ENCODE data around the gene DNLZ.

Gene DNLZ

DNA sequence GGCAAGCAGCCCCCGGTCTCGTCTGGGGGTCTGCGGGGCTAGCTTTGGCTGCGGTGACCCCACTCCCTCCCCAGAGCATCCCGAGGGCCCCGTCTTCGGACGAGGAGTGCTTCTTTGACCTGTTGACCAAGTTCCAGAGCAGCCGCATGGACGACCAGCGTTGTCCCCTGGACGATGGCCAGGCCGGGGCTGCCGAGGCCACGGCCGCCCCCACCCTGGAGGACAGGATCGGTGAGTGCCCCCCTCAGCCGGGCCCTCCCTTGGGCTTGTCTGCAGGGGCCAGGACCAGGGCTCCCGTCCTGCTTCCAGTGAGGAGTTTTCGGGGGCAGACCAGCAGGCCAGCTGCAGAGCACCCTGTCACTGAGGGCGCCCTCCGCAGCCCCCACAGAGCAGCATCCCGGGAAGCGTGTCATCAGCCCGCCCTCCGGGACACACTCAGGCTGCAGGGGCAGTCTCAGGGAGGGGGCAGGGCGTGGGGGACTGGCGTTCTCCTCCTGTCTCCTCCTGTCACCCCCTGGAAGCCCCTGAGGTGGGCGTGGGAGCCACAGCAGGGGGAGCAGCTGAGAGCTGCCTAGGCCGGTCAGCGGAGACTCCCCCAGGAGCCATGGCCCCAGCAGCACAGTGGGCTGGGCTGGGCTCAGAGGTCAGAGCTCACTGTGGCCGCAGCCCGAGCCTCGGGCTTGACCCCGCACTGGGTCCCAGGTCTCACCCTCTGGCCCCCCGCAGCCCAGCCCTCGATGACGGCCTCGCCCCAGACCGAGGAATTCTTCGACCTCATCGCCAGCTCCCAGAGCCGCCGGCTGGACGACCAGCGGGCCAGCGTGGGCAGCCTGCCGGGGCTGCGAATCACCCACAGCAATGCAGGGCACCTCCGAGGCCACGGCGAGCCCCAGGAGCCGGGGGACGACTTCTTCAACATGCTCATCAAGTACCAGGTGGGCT is 7.7 kb downstream of the DNLZ start:
- Histone ChIP-seq H3F3A (ENCODE audit: control insufficient read depth, insufficient read depth) (no peaks in the 10 kb centered on the region), H3K27me3 (ENCODE audit: control insufficient read depth, low read length) (peaks cover 23% of the 10 kb centered on the region), H3K79me2 (ENCODE audit: control insufficient read depth, low read length) (no peaks in the 10 kb centered on the region), H4K20me1 (ENCODE audit: control insufficient read depth, insufficient read depth, low read depth, low read length) (no peaks in the 10 kb centered on the region), H3K4me1 (ENCODE audit: control insufficient read depth, low read length) (no peaks in the 10 kb centered on the region), H3K27ac (ENCODE audit: low read depth, low read length) (no peak overlapping the region), H3K9me2 (replicated peaks; ENCODE audit: control insufficient read depth, low read length) (no peaks in the 10 kb centered on the region), H3K4me2 (ENCODE audit: low read length) (no peak overlapping the region), H3K9me3 (ENCODE audit: control insufficient read depth, insufficient read depth, low read length) (no peaks in the 10 kb centered on the region), H3K4me3 (ENCODE audit: low read length) (no peak overlapping the region), H3K36me3 (ENCODE audit: control insufficient read depth, low read length) (no peaks in the 10 kb centered on the region)
- TF ChIP-seq EZH2phosphoT487 (IDR thresholded peaks at IDR 0.05; ENCODE audit: borderline replicate concordance, low read length) = no peak
- TF ChIP-seq, protein P1, sequence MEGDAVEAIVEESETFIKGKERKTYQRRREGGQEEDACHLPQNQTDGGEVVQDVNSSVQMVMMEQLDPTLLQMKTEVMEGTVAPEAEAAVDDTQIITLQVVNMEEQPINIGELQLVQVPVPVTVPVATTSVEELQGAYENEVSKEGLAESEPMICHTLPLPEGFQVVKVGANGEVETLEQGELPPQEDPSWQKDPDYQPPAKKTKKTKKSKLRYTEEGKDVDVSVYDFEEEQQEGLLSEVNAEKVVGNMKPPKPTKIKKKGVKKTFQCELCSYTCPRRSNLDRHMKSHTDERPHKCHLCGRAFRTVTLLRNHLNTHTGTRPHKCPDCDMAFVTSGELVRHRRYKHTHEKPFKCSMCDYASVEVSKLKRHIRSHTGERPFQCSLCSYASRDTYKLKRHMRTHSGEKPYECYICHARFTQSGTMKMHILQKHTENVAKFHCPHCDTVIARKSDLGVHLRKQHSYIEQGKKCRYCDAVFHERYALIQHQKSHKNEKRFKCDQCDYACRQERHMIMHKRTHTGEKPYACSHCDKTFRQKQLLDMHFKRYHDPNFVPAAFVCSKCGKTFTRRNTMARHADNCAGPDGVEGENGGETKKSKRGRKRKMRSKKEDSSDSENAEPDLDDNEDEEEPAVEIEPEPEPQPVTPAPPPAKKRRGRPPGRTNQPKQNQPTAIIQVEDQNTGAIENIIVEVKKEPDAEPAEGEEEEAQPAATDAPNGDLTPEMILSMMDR (IDR thresholded peaks at IDR 0.05; ENCODE audit: low read depth, low read length, poor library complexity, severe bottlenecking) = no peak

DNA sequence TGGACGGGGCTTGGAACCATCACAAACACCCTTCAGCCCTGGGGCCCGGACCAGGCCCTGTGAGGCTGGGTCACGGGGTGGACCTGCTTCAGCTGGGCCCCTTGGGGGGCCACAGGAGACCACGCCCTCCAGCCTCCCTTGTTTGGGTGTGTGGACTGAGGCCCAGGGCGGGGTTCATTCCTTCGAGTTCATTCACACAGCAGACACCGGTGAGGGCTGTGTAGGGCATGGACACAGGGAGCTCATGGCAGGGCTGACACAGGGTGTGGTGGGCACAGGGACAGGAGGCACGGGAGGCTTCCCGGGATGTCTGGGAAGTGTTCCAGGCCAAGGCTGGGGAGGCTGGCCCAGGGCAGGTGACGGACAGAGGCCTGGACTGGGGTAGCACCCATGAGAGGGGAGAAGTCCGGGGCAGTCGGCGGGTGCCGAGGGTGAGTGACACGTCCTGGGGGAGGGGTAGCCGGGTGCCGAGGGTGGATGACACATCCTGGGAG is 8.9 kb downstream of the DNLZ start:
- H3K36me3 ChIP-seq (ENCODE audit: control insufficient read depth, low read length) = no peaks in the 10 kb centered on the region

DNA sequence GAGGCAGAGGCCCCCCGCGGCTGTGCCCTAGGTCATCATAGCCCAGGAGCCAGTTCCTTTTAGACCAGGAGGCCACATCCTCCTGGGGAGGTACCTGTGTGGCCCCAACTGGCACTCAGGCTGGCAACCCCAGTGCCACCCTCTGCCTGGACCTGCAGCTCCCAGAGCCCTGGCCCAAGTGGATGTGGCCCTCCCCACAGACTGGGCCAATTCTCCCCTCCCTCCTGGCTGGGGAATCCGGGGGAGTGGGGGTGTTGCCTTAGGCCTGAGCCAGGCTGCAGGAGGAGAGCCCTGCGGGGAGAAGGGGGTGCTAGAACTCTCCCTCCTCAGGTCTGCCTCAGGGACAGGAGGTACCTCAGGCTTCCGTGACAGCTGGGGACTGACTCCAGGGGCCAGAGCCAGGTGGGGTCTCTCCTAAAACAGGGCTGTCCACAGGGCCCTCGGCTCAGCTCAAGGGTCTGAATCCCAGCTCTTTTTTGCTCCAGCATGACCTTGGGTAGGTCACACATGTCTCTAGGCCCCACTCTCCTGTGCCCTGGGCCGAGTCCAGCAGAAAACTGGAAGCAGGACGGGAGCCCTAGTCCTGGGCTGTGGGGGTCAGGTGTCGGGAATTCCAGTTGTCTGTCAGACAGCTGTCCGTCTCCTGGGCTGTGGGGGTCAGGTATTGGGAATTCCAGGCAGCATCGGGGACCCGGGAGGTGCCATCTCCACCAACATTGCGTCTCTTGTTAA is 9.6 kb downstream of the DNLZ start:
- no peaks in the 10 kb centered on the region for H4K20me1 ChIP-seq (ENCODE audit: control insufficient read depth, insufficient read depth, low read depth, low read length)
- H3K27me3 ChIP-seq (ENCODE audit: control insufficient read depth, low read length) = peaks cover 23% of the 10 kb centered on the region
- no peak overlapping the region for H3K4me2 ChIP-seq (ENCODE audit: low read length)
- H3K4me3 ChIP-seq (ENCODE audit: low read length) = no peak overlapping the region
- no peaks in the 10 kb centered on the region for H3F3A ChIP-seq (ENCODE audit: control insufficient read depth, insufficient read depth)
- H3K27ac ChIP-seq (ENCODE audit: low read depth, low read length) = no peak overlapping the region
- H3K4me1 ChIP-seq (ENCODE audit: control insufficient read depth, low read length) = no peaks in the 10 kb centered on the region
- no peaks in the 10 kb centered on the region for H3K36me3 ChIP-seq (ENCODE audit: control insufficient read depth, low read length)
- TF ChIP-seq EZH2phosphoT487 (IDR thresholded peaks at IDR 0.05; ENCODE audit: borderline replicate concordance, low read length) = no peak
- no peaks in the 10 kb centered on the region for H3K9me2 ChIP-seq (replicated peaks; ENCODE audit: control insufficient read depth, low read length)
- H3K9me3 ChIP-seq (ENCODE audit: control insufficient read depth, insufficient read depth, low read length) = no peaks in the 10 kb centered on the region
- H3K79me2 ChIP-seq (ENCODE audit: control insufficient read depth, low read length) = no peaks in the 10 kb centered on the region

More for the DNA sequence above, 8.9 kb downstream of the DNLZ start:
- Histone ChIP-seq H3F3A (ENCODE audit: control insufficient read depth, insufficient read depth) (no peaks in the 10 kb centered on the region), H3K4me2 (ENCODE audit: low read length) (no peak overlapping the region), H4K20me1 (ENCODE audit: control insufficient read depth, insufficient read depth, low read depth, low read length) (no peaks in the 10 kb centered on the region), H3K9me3 (ENCODE audit: control insufficient read depth, insufficient read depth, low read length) (no peaks in the 10 kb centered on the region), H3K9me2 (replicated peaks; ENCODE audit: control insufficient read depth, low read length) (no peaks in the 10 kb centered on the region), H3K4me1 (ENCODE audit: control insufficient read depth, low read length) (no peaks in the 10 kb centered on the region), H3K27ac (ENCODE audit: low read depth, low read length) (no peak overlapping the region), H3K79me2 (ENCODE audit: control insufficient read depth, low read length) (no peaks in the 10 kb centered on the region), H3K27me3 (ENCODE audit: control insufficient read depth, low read length) (peaks cover 23% of the 10 kb centered on the region), H3K4me3 (ENCODE audit: low read length) (no peak overlapping the region)
- TF ChIP-seq, protein P1 (IDR thresholded peaks at IDR 0.05; ENCODE audit: low read depth, low read length, poor library complexity, severe bottlenecking) = no peak
- no peak for TF ChIP-seq EZH2phosphoT487 (IDR thresholded peaks at IDR 0.05; ENCODE audit: borderline replicate concordance, low read length)
